IMR-90 (cell line): ENCODE data around the gene MAMLD1. TPM values are rescaled to one million over a fixed set of nuclear protein-coding genes. Genes with fewer than 3 reads are reported as not detected.

Experiments
- ATAC-seq: fragments of 200-7000 bp; cut with Tn5 transposase; 2 replicates; pipeline ENCODE4 v1.9.1; 2020; ENCODE audit warnings: low read depth, mild to moderate bottlenecking, moderate library complexity
- BruUV-seq: library from RNA; stranded (reverse); fragments of 400-500 nt; replicated peaks from 2 replicates; lab custom pipeline; 2021; lab: Mats Ljungman, UMichigan
- CTCF ChIA-PET: fragments of 300-600 bp; formaldehyde crosslinking; extraction: SDS; loops from one replicate; lab custom pipeline; 2021; ENCODE audit warnings: antibody characterized with exemption; lab: Yijun Ruan, JAX
- POLR2A ChIA-PET: fragments of 300-600 bp; sonication (Branson Sonifier 250); formaldehyde crosslinking; loops from one replicate; lab custom pipeline; 2022; ENCODE audit warnings: antibody characterized with exemption; ENCODE audit not compliant: unreplicated experiment; lab: Charles Lee
- DNase-seq: peaks from one replicate; pipeline ENCODE4 v3.0.0; 2013
- H2AFZ ChIP-seq: replicated peaks from 2 replicates; pipeline ENCODE3; 2013; ENCODE audit warnings: low read length, mild to moderate bottlenecking; ENCODE audit not compliant: poor library complexity
- H2AK5ac ChIP-seq: 2 replicates; pipeline ENCODE4 v1.6.1; 2013; ENCODE audit warnings: low read depth, low read length, inconsistent platforms
- H2AK9ac ChIP-seq: replicated peaks from 2 replicates; pipeline ENCODE3; 2013; ENCODE audit warnings: mild to moderate bottlenecking, low read depth, low read length, moderate library complexity; ENCODE audit not compliant: poor library complexity
- H2BK120ac ChIP-seq: 2 replicates; pipeline ENCODE4 v1.6.1; 2013; ENCODE audit warnings: low read depth, low read length, inconsistent platforms
- H2BK15ac ChIP-seq: 3 replicates; pipeline ENCODE4 v1.6.1; 2013; ENCODE audit warnings: low read depth, low read length, inconsistent platforms
- H2BK20ac ChIP-seq: 2 replicates; pipeline ENCODE4 v1.6.1; 2013; ENCODE audit warnings: low read depth, mild to moderate bottlenecking, inconsistent platforms, low read length, moderate library complexity
- H2BK5ac ChIP-seq: 2 replicates; pipeline ENCODE4 v1.6.1; 2013; ENCODE audit warnings: mild to moderate bottlenecking, low read depth, low read length, inconsistent platforms; ENCODE audit not compliant: poor library complexity, severe bottlenecking
- H3K14ac ChIP-seq: replicated peaks from 2 replicates; pipeline ENCODE4 v1.6.1; 2013; ENCODE audit warnings: low read depth, low read length, inconsistent platforms
- H3K18ac ChIP-seq: 2 replicates; pipeline ENCODE4 v1.6.1; 2013; ENCODE audit warnings: low read depth, low read length, control low read depth
- H3K23ac ChIP-seq: 2 replicates; pipeline ENCODE4 v1.6.1; 2013; ENCODE audit warnings: low read depth, low read length, inconsistent platforms
- H3K27ac ChIP-seq: 2 replicates; pipeline ENCODE4 v1.5.1; 2013; ENCODE audit warnings: mild to moderate bottlenecking, control low read depth, low read length; ENCODE audit not compliant: insufficient read depth
- H3K27me3 ChIP-seq: 2 replicates; pipeline ENCODE4 v1.6.1; 2013; ENCODE audit warnings: low read length; ENCODE audit not compliant: control insufficient read depth, insufficient read depth
- H3K36me3 ChIP-seq: 2 replicates; pipeline ENCODE4 v1.6.1; 2013; ENCODE audit warnings: low read length, mixed read lengths; ENCODE audit not compliant: control insufficient read depth, insufficient read depth
- H3K4ac ChIP-seq: 2 replicates; pipeline ENCODE4 v1.6.1; 2013; ENCODE audit warnings: low read depth, low read length, inconsistent platforms
- H3K4me1 ChIP-seq: 2 replicates; pipeline ENCODE4 v1.6.1; 2013; ENCODE audit warnings: low read length, mixed read lengths; ENCODE audit not compliant: control insufficient read depth, insufficient read depth
- H3K4me2 ChIP-seq: 2 replicates; pipeline ENCODE4 v1.6.1; 2013; ENCODE audit warnings: low read depth, mild to moderate bottlenecking, control low read depth, low read length, moderate library complexity
- H3K4me3 ChIP-seq: 2 replicates; pipeline ENCODE4 v1.5.1; 2013; ENCODE audit warnings: low read depth, mild to moderate bottlenecking, control low read depth, low read length, moderate library complexity; ENCODE audit not compliant: insufficient read depth
- H3K56ac ChIP-seq: 2 replicates; pipeline ENCODE4 v1.6.1; 2013; ENCODE audit warnings: low read length, inconsistent platforms; ENCODE audit not compliant: insufficient read depth; ENCODE audit errors: extremely low read depth
- H3K79me1 ChIP-seq, 2 experiments: 2 replicates each; pipeline ENCODE4 v1.6.1; 2013; ENCODE audit warnings: low read length in 2 of 2, inconsistent platforms in 1 of 2, low read depth in 1 of 2
- H3K9ac ChIP-seq: 2 replicates; pipeline ENCODE4 v1.6.1; 2013; ENCODE audit warnings: low read depth, low read length, control low read depth
- H3K9me1 ChIP-seq: 2 replicates; pipeline ENCODE4 v1.6.1; 2013; ENCODE audit warnings: low read length, inconsistent platforms; ENCODE audit not compliant: insufficient read depth
- H3K9me3 ChIP-seq: 2 replicates; pipeline ENCODE4 v1.6.1; 2013; ENCODE audit warnings: low read length; ENCODE audit not compliant: control insufficient read depth, insufficient read depth
- H4K20me1 ChIP-seq: 2 replicates; pipeline ENCODE4 v1.6.1; 2013; ENCODE audit warnings: low read length, inconsistent platforms; ENCODE audit not compliant: insufficient read depth
- H4K5ac ChIP-seq: 2 replicates; pipeline ENCODE4 v1.6.1; 2013; ENCODE audit warnings: mild to moderate bottlenecking, low read depth, low read length, control low read depth
- H4K8ac ChIP-seq, 2 experiments: 2 replicates each; pipeline ENCODE4 v1.6.1; 2013; ENCODE audit warnings: low read depth in 2 of 2, low read length in 2 of 2, control low read depth in 1 of 2, inconsistent platforms in 1 of 2
- H4K91ac ChIP-seq: 2 replicates; pipeline ENCODE4 v1.6.1; 2013; ENCODE audit warnings: low read depth, low read length, inconsistent platforms; ENCODE audit not compliant: insufficient read depth
- BHLHE40 ChIP-seq: fragments of 150-350 bp; IDR thresholded peaks from 2 replicates; pipeline ENCODE4 v1.6.1; 2016; ENCODE audit warnings: mild to moderate bottlenecking, low read depth, low read length
- CEBPB ChIP-seq: IDR thresholded peaks from 2 replicates; pipeline ENCODE4 v1.6.1; 2012; ENCODE audit warnings: low read depth, low read length, improper control_type of control experiment
- CHD1 ChIP-seq: IDR thresholded peaks from 2 replicates; pipeline ENCODE4 v1.6.1; 2012; ENCODE audit warnings: low read depth, low read length, improper control_type of control experiment
- CTCF ChIP-seq: conservative IDR thresholded peaks from 2 replicates; pipeline ENCODE4 v1.5.1; 2012; ENCODE audit warnings: mild to moderate bottlenecking, low read depth, low read length, improper control_type of control experiment
- ELK1 ChIP-seq: fragments of 150-350 bp; IDR thresholded peaks from 2 replicates; pipeline ENCODE4 v1.6.1; 2016; ENCODE audit warnings: low read depth, mild to moderate bottlenecking, low read length, moderate library complexity, borderline replicate concordance
- FOS ChIP-seq: fragments of 150-350 bp; IDR thresholded peaks from 2 replicates; pipeline ENCODE4 v1.6.1; 2016; ENCODE audit warnings: low read depth, low read length
- MAFK ChIP-seq: IDR thresholded peaks from 2 replicates; pipeline ENCODE4 v1.6.1; 2012; ENCODE audit warnings: low read depth, low read length, improper control_type of control experiment
- MAZ ChIP-seq: IDR thresholded peaks from 2 replicates; pipeline ENCODE4 v1.6.1; 2012; ENCODE audit warnings: low read depth, mild to moderate bottlenecking, low read length, improper control_type of control experiment, moderate library complexity, borderline replicate concordance
- MXI1 ChIP-seq: IDR thresholded peaks from 2 replicates; pipeline ENCODE4 v1.6.1; 2012; ENCODE audit warnings: low read depth, mild to moderate bottlenecking, low read length, moderate library complexity, borderline replicate concordance
- NFE2L2 ChIP-seq: fragments of 150-350 bp; IDR thresholded peaks from 2 replicates; pipeline ENCODE4 v1.6.1; 2016; ENCODE audit warnings: low read depth, mild to moderate bottlenecking, low read length
- POLR2A ChIP-seq: IDR thresholded peaks from 2 replicates; pipeline ENCODE4 v1.6.1; 2012; ENCODE audit warnings: mild to moderate bottlenecking, low read depth, low read length
- RAD21 ChIP-seq: IDR thresholded peaks from 2 replicates; pipeline ENCODE4 v1.6.1; 2012; ENCODE audit warnings: low read length, improper control_type of control experiment
- RCOR1 ChIP-seq: IDR thresholded peaks from 2 replicates; pipeline ENCODE4 v1.6.1; 2012; ENCODE audit warnings: mild to moderate bottlenecking, low read length, improper control_type of control experiment; ENCODE audit not compliant: insufficient replicate concordance
- RFX5 ChIP-seq: IDR thresholded peaks from 2 replicates; pipeline ENCODE4 v1.8.0; 2012; ENCODE audit warnings: low read depth, mild to moderate bottlenecking, low read length, moderate library complexity
- SMC3 ChIP-seq: fragments of 150-350 bp; IDR thresholded peaks from 2 replicates; pipeline ENCODE4 v1.6.1; 2016; ENCODE audit warnings: low read depth, mild to moderate bottlenecking, antibody characterized with exemption, low read length, moderate library complexity
- USF2 ChIP-seq: fragments of 150-350 bp; IDR thresholded peaks from 2 replicates; pipeline ENCODE4 v1.6.1; 2017; ENCODE audit warnings: mild to moderate bottlenecking, antibody characterized with exemption, low read length, low read depth
- WGBS, 2 experiments: methylation state at CpG; one replicate each; pipeline versions ENCODE4 v1.1.5 to v1.1.7; 2013; ENCODE audit warnings: missing lambda C conversion rate in 2 of 2; ENCODE audit not compliant: insufficient read length in 1 of 2; ENCODE audit errors: extremely low coverage in 2 of 2; 5-methylcytosine and 5-hydroxymethylcytosine counted together
- dilution Hi-C: fragments of 300-500 bp; cut with HindIII; formaldehyde crosslinking; loops from one replicate; pipeline ENCODE4 v1.14.3; 2018; ENCODE audit warnings: low sequenced_read_pairs; ENCODE audit not compliant: unreplicated experiment
- in situ Hi-C: fragments of 300-500 bp; cut with MboI; formaldehyde crosslinking; loops from 3 replicates; pipeline ENCODE4 v1.14.3; 2019; ENCODE audit warnings: low sequenced_read_pairs, inconsistent platforms, mixed read lengths
- intact Hi-C: fragments of 100-400 bp; cut with micrococcal nuclease; formaldehyde crosslinking; loops from 2 replicates; pipeline ENCODE4 v1.10.0; 2022
- polyA plus RNA-seq, 3 experiments: library from polyadenylated mRNA; depleted of rRNA; stranded (reverse); fragments of >200 nt; gene quantifications; 2 replicates each; pipeline ENCODE4 v1.2.3, GENCODE V29; 2012; ENCODE audit warnings: low replicate concordance in 1 of 3
- total RNA-seq: library from RNA; depleted of rRNA; stranded (reverse); fragments of >200 nt; gene quantifications from 2 replicates; pipeline ENCODE4 v1.2.3, GENCODE V29; 2012

The MAMLD1 gene
- total and polyA plus RNA-seq, 2 of the 4 experiments (the other 2 are of a cell fraction): 1.4 to 11.0 TPM

GRCh38 chrX:150558424-150558823 is 195.3 kb downstream of the MAMLD1 start:
- Histone ChIP-seq H3K9me1 (no peaks in the 10 kb centered on the region), H3K9ac (no peak overlapping the region), H3K27me3 (peaks cover 3% of the 10 kb centered on the region), H3K23ac (no peak overlapping the region), H3K4me1 (no peaks in the 10 kb centered on the region), H2BK5ac (no peak overlapping the region), H3K18ac (no peak overlapping the region), H3K56ac (no peak overlapping the region), H4K8ac (no peak overlapping the region), H2AK9ac (peak overlapping the region; percentile 37), H3K4me2 (no peak overlapping the region), H4K91ac (no peak overlapping the region), H2AK5ac (no peak overlapping the region), H2BK15ac (no peak overlapping the region), H3K79me1 (no peaks in the 10 kb centered on the region), H3K4ac (no peak overlapping the region), H2BK20ac (no peak overlapping the region), H2BK120ac (no peak overlapping the region), H3K27ac (no peak overlapping the region), H4K5ac (no peak overlapping the region), H3K36me3 (no peaks in the 10 kb centered on the region), H3K4me3 (no peak overlapping the region), H4K20me1 (no peaks in the 10 kb centered on the region), H3K14ac (no peak overlapping the region), H3K9me3 (no peaks in the 10 kb centered on the region), H2AFZ (no peak overlapping the region)
- TF ChIP-seq MAFK: no peak
- no peak for TF ChIP-seq CHD1
- no peak for TF ChIP-seq USF2
- TF ChIP-seq POLR2A: no peak
- no peak for TF ChIP-seq BHLHE40
- TF ChIP-seq CTCF: no peak
- TF ChIP-seq NFE2L2: no peak
- no peak for TF ChIP-seq FOS
- no peak for TF ChIP-seq SMC3
- TF ChIP-seq ELK1: no peak
- TF ChIP-seq MAZ: no peak
- no peak for TF ChIP-seq MXI1
- no peak for TF ChIP-seq RAD21
- no peak for TF ChIP-seq CEBPB
- TF ChIP-seq RCOR1: no peak
- no peak for TF ChIP-seq RFX5
- WGBS, 2 experiments: no CpG with 5 or more reads among the region's 7 CpGs
- dilution Hi-C loops: no loop called here
- intact Hi-C loops: no loop called here
- no TSS peak for BruUV-seq
- ChIA-PET CTCF (no interaction called here), POLR2A (no interaction called here)
- ATAC-seq (no peak), DNase-seq (no peak)
- in situ Hi-C loops: no loop called here
